HG02970 (cell line): ENCODE data around the gene DCLK1.

Source experiments
- ATAC-seq: cut with Tn5 transposase; IDR thresholded peaks from one replicate; pipeline ENCODE4 v1.9.1; 2021; ENCODE audit warnings: mild to moderate bottlenecking, moderate library complexity, moderate number of reproducible peaks; ENCODE audit not compliant: unreplicated experiment, low FRiP score

The DCLK1 gene

DNA sequence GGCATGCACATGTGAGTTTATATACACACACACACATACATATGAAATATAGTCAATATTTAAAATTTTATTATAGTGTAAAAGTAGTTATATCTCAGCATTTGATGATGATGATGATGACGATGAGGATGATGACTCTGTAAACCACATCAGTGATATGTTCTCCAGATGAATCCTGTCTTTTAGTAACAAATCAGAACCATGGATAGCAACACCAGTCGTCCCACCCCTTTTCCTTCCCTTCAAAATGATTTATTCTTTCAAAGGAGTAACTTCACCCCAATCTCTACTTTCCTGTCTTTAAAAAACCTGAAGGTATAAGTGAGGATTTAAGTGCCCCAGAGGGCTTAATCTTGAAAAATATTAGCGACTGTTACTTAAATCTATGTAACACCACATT lies 74.1 kb downstream of the DCLK1 start:
- ATAC-seq: no peak

- no peak for ATAC-seq
Observed at GRCh38 chr13:36055366-36055765, 75.8 kb downstream of the DCLK1 start.

DNA sequence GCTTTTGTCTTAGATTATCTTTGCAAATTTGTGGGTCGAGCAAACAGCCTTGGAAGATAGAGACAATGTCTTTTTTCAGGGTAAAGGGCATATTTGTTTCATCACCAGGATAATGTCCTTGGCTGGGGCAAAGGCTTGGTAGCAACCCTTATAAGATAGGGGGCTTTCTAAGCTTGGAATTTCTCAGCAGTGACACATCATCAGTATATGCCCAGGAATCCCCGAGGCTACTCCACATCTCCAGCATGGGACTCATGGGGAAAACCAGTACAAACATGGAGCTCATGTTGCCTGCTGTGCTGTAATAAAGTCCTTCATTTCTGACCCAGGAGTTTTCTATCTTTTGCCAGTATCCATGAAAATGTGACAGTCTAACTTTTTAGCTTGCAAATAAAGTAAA lies 77.1 kb downstream of the DCLK1 start:
- ATAC-seq: no peak

GRCh38 chr13:36051082-36051481 lies 80.1 kb downstream of the DCLK1 start:
- no peak for ATAC-seq

- ATAC-seq: no peak
Observed at GRCh38 chr13:36046672-36047071, 84.5 kb downstream of the DCLK1 start.

DNA sequence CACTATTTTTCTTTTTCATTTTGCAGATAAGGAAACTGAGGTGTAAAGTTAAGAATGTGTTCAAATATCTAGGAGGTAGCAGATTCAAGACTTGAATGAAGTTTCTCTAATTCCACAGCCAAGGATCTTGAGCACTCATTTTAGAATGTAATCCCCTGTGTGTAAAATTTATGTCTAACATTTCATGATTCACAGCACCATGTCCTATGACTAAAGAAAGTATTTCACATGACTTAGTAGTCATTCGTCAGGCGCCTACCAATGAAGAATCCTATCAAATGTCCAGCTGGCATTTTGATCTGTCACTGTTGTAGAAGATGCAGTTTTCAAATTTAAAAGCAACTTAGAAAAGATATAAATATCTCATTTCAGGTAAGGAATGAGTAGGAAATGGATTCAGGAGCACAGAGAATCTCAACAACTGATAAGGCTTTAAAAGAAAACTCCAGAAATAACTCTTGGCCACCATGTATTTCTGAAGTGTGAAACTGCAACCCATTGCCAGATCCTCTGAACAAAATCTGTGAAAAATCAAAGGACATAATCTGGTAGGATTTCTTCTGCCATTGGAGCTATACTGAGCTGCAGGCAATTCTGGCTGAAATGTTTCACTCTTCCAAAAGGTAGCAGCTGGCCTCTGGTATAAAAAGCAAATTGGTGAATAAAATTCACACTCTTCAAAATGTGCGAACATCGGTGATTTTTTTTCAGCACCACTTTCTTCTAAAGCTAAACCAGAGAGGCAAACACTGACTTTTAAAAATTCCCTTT lies 92.2 kb downstream of the DCLK1 start:
- ATAC-seq: no peak

GRCh38 chr13:36033035-36033434 lies 98.1 kb downstream of the DCLK1 start:
- no peak for ATAC-seq

DNA sequence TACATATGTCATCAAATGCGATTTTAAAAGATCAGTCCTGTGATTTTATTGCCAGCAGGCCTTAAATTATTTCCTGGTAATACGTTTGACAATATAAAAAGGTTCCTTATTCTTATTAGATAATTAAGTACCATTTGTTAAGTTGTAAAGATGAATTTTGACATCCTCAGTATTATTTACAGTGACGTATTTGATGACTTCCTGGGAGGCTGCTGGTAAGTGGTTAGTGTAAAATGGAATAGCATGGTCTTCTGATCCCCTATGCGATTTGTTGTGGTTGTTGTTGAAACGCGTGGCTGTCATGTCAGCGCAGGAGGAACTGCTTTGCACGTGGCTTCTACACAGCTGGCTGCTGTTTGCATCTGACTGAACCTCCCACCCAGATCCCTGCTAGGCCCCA lies 99.7 kb downstream of the DCLK1 start:
- no peak for ATAC-seq

DNA sequence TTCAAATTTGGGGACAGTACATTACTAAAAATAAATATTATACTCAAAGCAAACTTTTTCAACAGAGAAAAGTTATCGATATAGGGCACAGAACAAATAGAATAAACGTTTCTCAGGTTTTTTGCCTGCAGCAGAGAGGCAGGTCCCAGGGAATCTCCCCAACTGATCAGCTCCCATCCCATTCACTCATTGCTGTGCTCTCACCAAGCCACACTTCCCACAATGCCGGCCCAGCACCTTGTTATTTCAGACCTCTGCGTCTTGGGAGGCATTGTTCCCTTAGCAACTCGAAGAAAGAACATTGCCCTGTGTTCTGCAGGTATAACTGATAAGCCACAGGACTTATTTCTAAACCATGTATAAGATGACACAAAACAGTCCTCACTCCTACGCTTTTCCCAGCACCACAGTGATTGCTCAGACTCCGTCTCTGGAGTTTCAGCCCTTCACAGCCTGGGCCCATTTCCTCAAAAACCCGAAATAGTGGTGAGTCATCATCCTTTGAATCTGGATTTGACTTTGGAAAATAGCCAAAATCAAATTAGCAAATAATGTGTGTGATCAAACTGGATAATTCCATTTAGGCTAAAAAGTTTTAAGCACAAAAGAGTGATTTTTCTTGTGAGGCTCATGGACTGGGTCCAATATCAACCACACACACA lies 100.4 kb downstream of the DCLK1 start:
- no peak for ATAC-seq

DNA sequence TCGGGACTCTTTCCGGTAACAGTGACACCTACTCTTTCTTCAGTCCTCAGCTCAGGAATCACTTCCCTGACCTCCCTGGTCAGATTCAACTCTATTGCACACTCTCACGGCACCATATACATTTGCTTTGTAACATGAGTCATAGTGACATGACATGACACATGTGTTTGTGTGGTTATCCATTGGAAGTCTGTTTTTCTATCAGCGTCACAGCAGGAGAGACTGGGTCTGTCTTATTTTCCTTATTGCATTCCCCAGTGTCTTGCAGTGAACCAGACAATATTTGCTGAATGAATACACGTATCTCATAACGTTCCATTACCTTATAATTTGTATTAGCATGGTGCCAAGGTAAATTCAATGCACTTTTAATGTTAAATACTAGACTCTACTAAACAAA lies 102.0 kb downstream of the DCLK1 start:
- no peak for ATAC-seq

GRCh38 chr13:36028359-36029025 lies 102.7 kb downstream of the DCLK1 start:
- no peak for ATAC-seq

- ATAC-seq: no peak
Observed at GRCh38 chr13:36026531-36026930, 104.7 kb downstream of the DCLK1 start.

GRCh38 chr13:36014763-36015162 lies 116.4 kb downstream of the DCLK1 start:
- ATAC-seq: no peak

DNA sequence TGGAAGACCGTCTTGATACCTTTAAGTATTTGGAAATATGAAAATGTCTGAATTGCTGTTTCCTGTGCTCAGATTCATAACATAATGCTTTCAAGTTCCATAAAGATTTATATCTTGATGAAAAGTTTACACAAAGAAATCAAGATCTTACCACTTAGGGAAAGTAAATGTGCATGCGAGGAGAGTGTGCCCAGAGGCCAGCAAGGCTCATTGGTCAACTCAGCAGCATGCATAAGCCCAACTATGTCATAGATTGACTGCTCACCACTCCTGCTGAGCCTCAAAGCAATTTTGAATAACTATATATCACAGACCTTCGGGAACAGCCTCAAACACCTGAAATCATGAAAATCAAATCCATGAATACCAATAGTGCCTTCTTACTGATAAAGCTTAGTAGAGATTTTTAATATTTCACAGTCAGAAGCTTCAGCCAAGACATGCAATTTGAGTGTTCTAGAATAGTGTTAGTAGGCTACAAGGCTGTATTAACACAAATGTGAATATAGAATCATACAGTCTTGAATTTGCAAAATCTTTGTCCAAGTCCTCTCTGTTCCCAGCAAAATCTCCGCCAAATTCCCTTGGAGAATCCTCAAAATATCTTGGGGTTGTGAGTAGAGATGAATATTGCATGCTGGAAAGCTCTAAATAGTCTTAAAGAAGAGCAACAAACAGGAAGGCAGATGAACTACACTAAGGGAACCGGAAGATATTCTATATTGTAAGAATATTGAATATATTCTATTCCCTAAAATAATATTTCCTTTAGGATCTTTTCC lies 124.1 kb downstream of the DCLK1 start:
- no peak for ATAC-seq

DNA sequence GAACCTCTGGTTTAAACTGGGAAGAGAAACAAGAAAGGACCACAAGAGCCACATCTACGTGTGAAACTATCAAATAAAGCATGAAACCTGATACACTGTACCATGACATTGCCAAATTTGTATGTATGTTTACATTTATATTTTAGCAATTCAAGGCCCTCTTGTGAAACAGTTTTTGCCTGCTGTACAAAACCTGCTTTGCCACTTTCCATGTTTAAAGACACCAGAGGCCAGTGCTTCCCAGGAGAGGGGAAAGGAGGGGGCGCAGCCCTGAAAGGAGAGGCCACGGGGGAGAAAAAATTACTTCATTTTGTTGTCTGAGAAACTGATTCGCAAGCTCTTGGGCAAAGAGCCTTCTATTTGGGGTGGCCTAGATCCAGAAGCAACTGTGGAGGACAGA lies 124.8 kb downstream of the DCLK1 start:
- no peak for ATAC-seq

GRCh38 chr13:36001561-36001960 lies 129.6 kb downstream of the DCLK1 start:
- no peak for ATAC-seq

- ATAC-seq: no peak
Observed at GRCh38 chr13:36000028-36000427, 131.2 kb downstream of the DCLK1 start.

GRCh38 chr13:35996360-35996759 lies 134.8 kb downstream of the DCLK1 start:
- no peak for ATAC-seq

DNA sequence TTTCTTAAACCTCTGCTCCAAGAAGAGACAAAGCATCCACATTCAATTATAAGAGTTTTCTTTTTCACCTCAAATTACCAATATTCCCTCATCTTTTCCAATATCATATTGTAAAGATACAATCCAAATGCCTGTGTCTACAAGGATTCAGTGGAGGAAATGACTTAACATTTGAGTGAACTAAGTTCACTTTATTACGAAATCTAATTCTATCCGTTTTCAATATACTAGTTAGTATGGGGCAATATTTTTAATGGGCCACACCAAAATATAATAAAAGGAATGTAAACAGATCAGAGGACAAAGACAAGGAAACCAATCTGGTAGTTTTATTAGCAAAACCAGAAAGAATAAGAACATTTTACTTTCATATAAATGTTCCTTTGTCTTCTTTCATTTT lies 136.0 kb downstream of the DCLK1 start:
- no peak for ATAC-seq

GRCh38 chr13:35994131-35994966 lies 136.8 kb downstream of the DCLK1 start:
- ATAC-seq: no peak
